NOMO-1 treated with DMSO at 0.1 percent for 48 hours (cell line): ENCODE measurements around the gene LITAFD.
"Not testable (repeated sequence)": the region's sequence is repeated elsewhere in the genome, so short reads cannot be mapped to it uniquely, and the experiment has no call there.

Source experiments
- DNase-seq: peaks from one replicate; lab custom pipeline; 2025; ENCODE audit not compliant: unreplicated experiment; lab: John Stamatoyannopoulos, UW

The LITAFD gene

DNA sequence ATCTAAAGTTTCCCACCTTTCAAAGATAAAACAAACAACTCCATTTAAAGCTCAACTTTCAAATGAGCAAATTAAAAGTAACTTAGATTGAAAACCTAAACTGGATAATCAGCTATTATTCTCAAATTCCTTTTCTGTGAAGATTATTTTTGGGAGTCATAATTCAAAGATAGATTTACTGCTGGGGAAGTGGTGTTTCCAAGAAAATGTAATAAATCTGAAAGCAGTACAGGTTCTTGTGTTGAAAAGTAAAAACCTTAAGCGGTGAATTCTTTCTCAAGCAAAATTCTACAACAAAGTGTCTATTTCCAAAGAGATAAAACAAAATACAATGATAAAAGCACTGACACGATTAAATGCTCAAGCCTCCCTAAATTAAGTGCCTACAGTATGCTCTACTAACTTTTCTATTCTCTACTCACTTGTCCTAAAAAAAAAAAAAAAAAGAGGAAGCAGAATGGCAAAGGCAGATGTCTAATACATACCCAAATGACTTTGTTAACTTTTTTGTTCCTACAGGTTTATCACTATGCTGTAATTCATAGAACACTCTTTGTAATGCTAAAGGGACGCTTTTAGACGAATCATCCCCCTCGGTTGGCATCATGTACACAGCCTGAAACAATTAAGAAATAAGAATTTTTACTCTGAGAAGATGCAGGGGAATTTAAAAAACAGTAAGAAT is 34.5 kb downstream of the LITAFD start:
- no peak for DNase-seq

DNA sequence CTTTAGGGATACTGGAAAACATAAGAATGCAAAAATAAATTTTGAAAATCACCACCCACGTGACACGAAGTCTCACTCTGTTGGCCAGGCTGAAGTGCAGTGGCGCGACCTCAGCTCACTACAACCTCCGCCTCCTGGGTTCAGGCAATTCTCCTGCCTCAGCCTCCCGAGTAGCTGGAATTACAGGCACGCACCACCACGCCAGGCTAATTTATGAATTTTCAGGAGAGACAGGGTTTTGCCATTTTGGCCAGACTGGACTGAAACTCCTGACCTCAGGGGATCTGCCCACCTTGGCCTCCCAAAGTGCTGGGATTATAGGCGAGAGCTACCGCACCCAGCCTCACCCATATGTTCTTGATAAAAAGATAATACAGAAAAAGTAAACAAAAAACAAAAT is 35.2 kb downstream of the LITAFD start:
- DNase-seq: not testable (repeated sequence)

GRCh38 chr16:8919089-8919933 is 37.2 kb downstream of the LITAFD start:
- DNase-seq: no peak

DNA sequence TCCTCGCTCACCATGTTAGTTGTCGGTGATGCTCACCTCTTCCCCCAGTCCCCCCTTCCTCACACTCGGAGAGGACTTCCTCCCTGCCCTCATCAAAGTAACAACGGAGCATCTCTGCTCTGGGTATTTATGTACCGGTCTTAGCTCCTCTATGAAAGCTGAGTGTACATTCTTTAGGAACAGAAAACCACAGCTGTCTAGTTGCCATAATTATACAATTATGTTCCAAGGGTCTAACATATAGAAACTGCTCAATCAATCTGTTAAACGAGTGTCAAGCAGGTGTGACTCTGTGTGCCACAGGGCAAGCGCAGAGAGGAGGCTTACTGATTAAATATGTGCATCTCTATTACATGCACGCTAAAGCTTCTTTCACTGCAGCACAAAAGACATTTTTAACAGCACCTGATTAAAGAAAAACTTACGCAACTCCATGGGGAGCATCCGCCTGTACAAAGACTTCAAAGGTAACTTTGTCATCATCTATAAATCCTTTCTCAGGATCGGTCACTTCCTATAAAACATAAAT is 37.8 kb downstream of the LITAFD start:
- no peak for DNase-seq

GRCh38 chr16:8920645-8921346 is 38.6 kb downstream of the LITAFD start:
- DNase-seq: no peak

- no peak for DNase-seq
Observed at GRCh38 chr16:8921347-8921984, 39.3 kb downstream of the LITAFD start.

GRCh38 chr16:8923199-8923598 is 41.0 kb downstream of the LITAFD start:
- no peak for DNase-seq

- DNase-seq: no peak
Observed at GRCh38 chr16:8924214-8924613, 42.1 kb downstream of the LITAFD start.

DNA sequence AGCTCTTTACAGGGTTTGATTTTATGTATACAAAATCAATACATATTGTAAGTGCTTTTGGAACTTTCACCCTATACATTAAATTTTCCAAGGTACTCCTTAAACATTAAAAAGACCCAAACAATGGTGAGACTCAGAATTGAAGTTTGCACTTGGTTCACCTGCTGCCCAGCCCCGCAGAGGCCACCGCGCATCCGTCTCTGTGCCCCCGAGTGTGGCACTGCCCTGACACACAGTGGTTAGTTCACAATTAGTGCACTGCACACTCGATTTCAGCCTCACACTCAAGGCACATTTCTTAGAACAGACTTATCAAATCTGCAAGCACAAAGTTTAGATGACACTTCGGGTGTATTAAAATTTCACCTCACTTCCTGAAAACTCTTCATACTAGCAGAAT is 43.3 kb downstream of the LITAFD start:
- no peak for DNase-seq

- DNase-seq: no peak
Observed at GRCh38 chr16:8926827-8927226, 44.7 kb downstream of the LITAFD start.

DNA sequence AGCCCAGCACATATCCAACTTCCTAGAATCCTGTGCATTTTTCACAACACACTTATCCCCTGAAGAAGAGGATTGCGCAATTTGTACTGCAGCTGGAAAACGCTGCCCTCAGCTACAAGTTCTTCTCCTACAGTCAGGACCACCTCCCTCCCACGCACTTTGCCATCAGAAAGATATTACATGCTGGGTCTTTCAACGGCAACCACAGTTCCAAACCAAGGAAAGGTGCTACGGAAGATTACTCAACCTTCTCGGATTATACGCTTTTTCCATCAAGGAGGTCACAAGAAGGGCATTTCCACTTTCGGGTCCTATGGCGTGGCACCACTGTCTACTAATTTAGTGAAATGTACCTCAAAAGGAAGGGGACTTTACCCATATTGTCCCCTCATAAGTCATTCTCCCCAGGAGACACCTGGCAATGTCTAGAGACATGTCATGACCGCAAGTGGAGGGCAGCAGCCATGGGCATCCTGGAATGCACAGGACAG is 46.4 kb downstream of the LITAFD start:
- no peak for DNase-seq

GRCh38 chr16:8929086-8929748 is 47.1 kb downstream of the LITAFD start:
- DNase-seq: no peak

- DNase-seq: peak; percentile 13
Observed at GRCh38 chr16:8931859-8932258, 49.7 kb downstream of the LITAFD start.

DNA sequence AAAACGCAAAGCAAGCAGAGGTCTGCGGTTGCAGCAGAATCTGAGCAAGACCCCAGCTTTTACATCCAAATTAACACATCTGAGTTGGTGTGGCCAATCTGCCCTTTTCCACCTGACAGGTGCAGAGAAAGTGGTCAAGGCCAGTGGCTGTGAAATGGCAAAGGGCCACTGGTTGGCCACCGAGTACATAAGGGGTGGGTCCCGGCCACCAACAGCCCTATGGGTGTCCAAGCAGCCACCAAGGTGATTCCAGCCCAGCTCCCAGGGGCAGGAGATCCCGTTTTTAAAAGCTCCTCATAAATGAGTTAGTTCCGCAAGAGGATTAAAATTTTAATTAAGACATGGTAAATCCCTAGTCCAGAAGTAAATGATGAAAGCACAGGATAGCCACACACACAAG is 52.5 kb downstream of the LITAFD start:
- DNase-seq: no peak
